ENCODE measurements around the gene ATP9A.

Gene ATP9A

GRCh38 chr20:51720854-51721253 lies 47.3 kb downstream of the ATP9A start:
- DNase-seq = peak; percentile 40

DNA sequence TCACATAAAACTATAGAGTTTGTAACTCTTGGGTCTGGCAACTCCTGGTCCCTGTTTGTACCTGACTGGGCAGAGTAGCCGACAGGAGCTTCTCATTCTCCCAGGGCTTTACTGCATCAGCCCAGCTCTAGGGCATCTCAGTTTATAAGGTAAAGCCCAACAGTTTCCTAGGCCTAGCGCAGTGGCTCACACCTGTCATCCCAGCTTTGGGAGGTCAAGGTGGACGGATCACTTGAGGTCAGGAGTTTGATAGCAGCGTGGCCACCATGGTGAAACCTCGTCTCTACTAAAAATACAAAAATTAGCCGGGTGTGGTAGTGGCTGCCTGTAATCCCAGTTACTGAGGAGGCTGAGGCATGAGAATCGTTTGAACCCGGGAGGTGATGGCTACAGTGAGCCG lies 47.8 kb downstream of the ATP9A start:
- no peak for DNase-seq

GRCh38 chr20:51715856-51716185 lies 52.4 kb downstream of the ATP9A start:
- peak; percentile 18 for DNase-seq

GRCh38 chr20:51715163-51715855 lies 52.9 kb downstream of the ATP9A start:
- no peak for DNase-seq

- DNase-seq = no peak
These were observed 55.0 kb downstream of the ATP9A start for GRCh38 chr20:51713213-51713598.

GRCh38 chr20:51712501-51713212 lies 55.5 kb downstream of the ATP9A start:
- DNase-seq = no peak

DNA sequence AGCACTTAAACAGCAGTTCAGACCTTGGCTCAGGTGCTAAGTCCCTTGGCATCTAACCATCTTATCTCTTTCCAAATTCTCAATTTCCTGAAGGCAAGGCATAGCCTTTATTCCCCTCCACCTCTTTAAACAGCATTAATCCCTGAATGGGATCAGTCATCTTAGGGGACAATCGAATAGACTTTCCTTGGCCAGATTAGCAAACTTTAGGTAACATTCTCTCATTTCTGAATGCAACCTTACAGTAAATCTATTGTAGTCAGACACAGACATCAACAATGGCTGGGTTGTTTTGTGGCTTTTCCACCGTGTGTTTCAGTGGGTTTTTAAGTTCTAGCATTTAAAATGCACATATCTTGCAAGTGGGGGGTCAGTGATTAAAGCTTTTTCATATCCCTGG lies 56.8 kb downstream of the ATP9A start:
- no peak for DNase-seq

- DNase-seq = no peak
These were observed 57.8 kb downstream of the ATP9A start for GRCh38 chr20:51710361-51710894.

DNA sequence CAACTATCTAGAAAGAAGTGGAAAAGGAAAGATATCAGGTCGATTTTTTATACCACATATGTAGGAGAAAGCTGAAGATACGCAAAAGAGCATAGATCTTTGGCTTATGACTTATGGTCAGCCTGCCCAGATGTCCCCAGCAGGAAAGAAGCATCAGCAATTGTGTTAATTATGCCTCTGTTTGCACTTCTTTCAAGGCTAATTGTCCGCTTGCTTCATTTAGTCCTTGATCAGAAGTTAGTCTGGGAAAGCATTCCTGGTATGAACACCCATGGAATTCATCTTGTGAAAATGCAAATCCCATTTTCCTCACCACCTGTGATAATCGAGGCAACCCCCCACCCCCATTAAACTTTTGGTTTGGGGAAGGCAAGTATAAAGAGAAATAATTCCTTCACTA lies 62.8 kb downstream of the ATP9A start:
- DNase-seq = no peak

GRCh38 chr20:51703400-51704287 lies 64.5 kb downstream of the ATP9A start:
- no peak for DNase-seq

DNA sequence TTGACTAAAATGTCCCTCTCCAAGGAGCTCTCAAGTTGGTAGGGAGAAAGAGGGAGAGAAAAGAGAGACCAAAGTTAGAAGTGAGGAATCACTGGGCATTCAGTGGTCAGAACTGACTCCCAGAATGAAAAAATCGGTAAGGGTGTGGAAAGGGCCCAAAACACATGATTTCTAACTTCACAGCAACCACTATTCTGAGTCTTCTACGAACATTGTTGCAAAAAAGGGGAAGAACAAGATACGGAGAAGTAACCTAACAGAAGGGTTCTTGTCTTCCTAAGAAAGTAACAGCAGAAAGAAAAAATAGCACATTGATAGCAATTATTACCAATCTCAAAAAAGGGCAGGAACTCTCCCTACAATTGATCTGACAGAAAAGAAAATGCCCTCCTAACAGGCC lies 65.6 kb downstream of the ATP9A start:
- no peak for DNase-seq

DNA sequence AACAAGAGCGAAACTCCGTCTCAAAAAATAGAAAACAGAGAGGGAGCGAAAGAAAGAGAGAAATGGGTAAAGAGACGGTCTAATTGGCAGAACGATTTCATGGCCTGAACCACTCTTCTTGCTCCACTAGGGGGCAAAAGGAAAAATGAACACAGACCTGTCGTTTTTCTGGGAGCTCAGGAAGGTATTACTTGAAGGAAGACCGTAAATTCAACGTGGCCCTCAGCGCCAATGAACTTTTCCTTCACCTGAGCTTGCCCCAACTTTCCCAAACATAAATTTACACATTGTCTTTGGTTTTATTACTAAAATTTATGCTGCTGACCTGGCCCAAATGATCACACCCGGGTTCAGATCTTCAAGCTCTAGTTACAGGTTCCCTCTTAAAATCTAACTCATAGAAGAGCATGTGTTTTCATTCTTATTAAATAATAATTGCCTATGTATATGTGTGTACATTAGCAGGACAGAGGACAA lies 67.3 kb downstream of the ATP9A start:
- peak; percentile 7 for DNase-seq

DNA sequence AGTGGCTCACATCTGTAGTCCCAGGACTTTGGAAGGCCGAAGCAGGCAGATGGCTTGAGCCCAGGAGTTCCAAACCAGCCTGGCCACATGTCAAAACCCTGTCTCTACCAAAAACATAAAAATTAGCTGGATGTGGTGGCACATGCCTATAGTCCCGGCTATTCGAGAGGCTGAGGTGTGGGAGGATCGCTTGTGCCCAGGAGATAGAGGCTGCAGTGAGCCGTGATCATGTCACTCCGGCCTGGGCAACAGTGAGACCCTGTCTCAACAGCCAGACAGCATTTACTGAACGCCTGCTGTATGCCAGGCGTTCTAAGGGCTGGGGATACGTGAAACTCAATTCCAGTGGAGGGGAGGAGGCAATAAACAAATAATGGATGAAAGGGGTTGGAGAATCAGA lies 69.9 kb downstream of the ATP9A start:
- DNase-seq = no peak

- no peak for DNase-seq
These were observed 70.9 kb downstream of the ATP9A start for GRCh38 chr20:51697096-51697826.

GRCh38 chr20:51696304-51697071 lies 71.7 kb downstream of the ATP9A start:
- DNase-seq = no peak

DNA sequence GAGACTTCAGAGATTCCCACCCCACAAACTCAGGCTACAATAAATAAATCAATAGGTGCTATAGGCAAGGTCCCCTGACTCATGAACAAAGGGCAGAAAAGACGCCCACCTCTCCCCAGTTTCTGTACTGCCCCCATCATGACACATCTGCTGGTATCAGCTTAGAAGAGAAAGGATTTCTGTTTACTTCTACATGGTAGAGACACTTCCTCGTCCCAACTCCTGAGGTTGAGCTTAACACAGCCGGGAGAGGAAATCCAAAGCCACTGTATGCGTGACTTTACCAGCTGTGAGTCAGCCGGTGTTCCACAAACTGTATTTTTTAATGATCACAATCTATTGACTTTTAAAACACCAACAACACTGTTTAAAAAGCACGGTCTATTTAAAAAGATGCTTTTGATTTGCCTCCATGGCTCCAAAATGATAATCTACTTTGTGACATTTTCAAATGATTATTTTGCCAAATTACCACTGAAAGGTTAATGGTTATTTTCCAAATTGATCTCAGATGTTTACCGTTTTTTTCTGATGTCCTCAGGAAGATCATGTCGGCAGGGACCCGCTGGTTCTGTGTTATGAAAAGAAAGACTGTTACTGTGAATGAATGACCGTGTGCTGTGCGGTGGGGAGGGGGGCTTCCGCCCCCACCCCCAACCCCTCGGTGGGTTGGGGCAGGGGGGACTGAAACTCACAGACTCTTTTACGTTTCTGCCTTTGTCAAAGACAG lies 72.5 kb downstream of the ATP9A start:
- DNase-seq = no peak

DNA sequence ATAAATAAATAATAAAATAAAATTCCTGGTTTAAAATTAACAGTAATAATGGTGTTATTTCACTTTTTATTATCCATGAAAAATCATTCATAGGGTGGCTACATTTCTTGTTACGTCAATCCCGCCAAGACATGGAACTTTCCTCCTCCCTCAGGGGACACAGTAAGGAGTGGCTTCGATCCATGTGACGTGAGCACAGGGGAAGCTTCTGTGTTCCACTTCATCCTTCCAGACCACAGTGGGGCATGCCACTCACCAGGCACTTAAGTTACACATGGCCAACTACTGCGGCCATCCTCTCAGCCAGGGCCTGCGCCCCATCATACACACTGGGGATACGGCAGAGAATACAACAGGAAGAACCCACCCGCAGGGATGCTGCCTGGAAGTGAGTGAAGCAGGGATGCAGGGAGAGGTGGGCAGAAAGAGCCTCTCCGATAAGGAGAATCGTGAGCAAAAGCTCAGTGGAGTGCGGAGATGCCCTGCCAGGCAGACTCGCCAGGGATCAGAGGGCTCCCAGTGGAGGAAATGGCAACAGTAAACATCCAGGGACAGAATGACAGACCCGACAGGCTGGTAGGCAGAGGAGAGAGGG lies 75.3 kb downstream of the ATP9A start:
- DNase-seq = no peak

DNA sequence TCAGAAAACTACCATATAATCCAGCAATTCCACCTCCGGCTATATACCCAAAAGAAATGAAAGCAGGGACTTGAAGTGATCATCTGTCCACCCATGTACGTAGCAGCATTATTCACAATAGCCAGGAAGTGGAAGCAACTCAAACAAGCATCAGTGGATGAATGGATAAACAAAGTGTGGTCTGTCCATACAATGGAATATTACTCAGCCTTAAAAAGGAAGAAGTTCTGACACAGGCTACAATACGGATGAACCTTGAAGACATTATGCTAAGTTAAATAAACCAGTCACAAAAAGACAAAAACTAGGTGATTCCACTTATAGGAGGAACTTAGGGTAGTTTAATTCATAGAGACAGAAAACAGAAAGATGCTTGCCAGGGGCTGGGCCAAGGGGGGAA lies 76.5 kb downstream of the ATP9A start:
- DNase-seq = no peak

GRCh38 chr20:51688600-51689244 lies 79.5 kb downstream of the ATP9A start:
- no peak for DNase-seq

DNA sequence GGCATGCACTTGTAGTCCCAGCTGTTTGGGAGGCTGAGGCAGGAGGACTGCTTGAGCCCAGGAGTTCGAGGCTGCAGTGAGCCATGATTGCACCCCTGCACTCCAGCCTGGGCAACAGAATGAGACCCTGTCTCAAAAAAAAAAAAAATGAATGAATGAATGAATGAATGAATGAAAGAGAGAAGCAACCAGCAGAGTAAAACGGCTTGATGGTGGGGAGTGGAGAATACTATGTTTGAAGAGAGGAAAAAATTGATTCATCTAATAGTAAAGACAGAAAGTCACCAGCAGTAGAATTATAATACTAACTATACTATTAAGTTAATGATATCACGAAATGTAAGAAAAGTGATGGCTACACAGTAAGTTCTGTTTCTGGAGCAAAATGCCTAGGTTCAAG lies 80.6 kb downstream of the ATP9A start:
- no peak for DNase-seq
